Gastroesophageal sphincter (tissue), 3 donors: ENCODE measurements around the gene PLCH1.

Experiments
- EP300 ChIP-seq: sonication (generic); formaldehyde crosslinking; IDR thresholded peaks from one replicate; pipeline ENCODE4 v1.6.1; 2017; ENCODE audit warnings: antibody characterized with exemption, mild to moderate bottlenecking
- POLR2A ChIP-seq, 2 donors: fragments of 450-650 bp; IDR thresholded peaks; one replicate each; pipeline ENCODE4 v1.6.1; 2017; ENCODE audit warnings: antibody characterized with exemption in 2 of 2, mild to moderate bottlenecking in 2 of 2, moderate library complexity in 1 of 2
- TF ChIP-seq, protein P1 (sequence below), 4 experiments: fragments of 200-600 bp in 2 of 4; fragments of 450-650 bp in 2 of 4; sonication (generic) in 1 of 4; IDR thresholded peaks; one replicate each; pipeline ENCODE4 v1.5.1; 2017 to 2019; ENCODE audit warnings: antibody characterized with exemption in 4 of 4, mild to moderate bottlenecking in 2 of 4, moderate library complexity in 2 of 4

GRCh38 chr3:155407331-155407730, 337.5 kb downstream of the PLCH1 start:
- TF ChIP-seq, protein P1, sequence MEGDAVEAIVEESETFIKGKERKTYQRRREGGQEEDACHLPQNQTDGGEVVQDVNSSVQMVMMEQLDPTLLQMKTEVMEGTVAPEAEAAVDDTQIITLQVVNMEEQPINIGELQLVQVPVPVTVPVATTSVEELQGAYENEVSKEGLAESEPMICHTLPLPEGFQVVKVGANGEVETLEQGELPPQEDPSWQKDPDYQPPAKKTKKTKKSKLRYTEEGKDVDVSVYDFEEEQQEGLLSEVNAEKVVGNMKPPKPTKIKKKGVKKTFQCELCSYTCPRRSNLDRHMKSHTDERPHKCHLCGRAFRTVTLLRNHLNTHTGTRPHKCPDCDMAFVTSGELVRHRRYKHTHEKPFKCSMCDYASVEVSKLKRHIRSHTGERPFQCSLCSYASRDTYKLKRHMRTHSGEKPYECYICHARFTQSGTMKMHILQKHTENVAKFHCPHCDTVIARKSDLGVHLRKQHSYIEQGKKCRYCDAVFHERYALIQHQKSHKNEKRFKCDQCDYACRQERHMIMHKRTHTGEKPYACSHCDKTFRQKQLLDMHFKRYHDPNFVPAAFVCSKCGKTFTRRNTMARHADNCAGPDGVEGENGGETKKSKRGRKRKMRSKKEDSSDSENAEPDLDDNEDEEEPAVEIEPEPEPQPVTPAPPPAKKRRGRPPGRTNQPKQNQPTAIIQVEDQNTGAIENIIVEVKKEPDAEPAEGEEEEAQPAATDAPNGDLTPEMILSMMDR (IDR thresholded peaks at IDR 0.05), result no peak
- TF ChIP-seq POLR2A (IDR thresholded peaks at IDR 0.05), result no peak
- no peak for TF ChIP-seq EP300
